B cell (primary cell): ENCODE data around the gene TACC3.

Experiments
- EZH2 ChIP-seq: IDR thresholded peaks from 2 replicates; pipeline ENCODE4 v1.6.1; 2012; ENCODE audit warnings: borderline replicate concordance, low read depth, mild to moderate bottlenecking, moderate library complexity, low read length; ENCODE audit not compliant: insufficient read depth, poor library complexity, severe bottlenecking
- TF ChIP-seq, protein P1 (sequence below): fragments of 200-600 bp; IDR thresholded peaks from one replicate; pipeline ENCODE4 v1.8.0; 2022; ENCODE audit warnings: antibody characterized with exemption, mild to moderate bottlenecking

DNA sequence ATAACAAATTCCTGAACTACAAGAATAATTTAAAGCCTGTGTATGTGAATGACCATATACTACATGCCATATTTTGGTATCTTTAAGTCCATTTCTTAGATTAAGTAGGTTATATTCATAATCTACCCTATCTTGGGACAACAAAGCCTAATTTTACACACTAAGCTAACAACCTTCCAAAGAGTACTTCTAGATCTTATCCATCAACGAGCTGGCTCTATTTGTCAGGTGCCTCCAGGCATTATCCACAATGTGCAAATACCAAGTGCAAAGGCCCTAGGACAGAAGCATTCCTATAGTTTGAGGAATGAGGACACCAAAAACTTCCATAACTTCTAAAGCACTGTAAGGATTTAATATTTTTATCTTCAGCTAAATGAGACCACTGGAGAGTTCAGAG lies 12.7 kb upstream of the TACC3 start:
- TF ChIP-seq, protein P1, sequence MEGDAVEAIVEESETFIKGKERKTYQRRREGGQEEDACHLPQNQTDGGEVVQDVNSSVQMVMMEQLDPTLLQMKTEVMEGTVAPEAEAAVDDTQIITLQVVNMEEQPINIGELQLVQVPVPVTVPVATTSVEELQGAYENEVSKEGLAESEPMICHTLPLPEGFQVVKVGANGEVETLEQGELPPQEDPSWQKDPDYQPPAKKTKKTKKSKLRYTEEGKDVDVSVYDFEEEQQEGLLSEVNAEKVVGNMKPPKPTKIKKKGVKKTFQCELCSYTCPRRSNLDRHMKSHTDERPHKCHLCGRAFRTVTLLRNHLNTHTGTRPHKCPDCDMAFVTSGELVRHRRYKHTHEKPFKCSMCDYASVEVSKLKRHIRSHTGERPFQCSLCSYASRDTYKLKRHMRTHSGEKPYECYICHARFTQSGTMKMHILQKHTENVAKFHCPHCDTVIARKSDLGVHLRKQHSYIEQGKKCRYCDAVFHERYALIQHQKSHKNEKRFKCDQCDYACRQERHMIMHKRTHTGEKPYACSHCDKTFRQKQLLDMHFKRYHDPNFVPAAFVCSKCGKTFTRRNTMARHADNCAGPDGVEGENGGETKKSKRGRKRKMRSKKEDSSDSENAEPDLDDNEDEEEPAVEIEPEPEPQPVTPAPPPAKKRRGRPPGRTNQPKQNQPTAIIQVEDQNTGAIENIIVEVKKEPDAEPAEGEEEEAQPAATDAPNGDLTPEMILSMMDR = no peak
- no peak for TF ChIP-seq EZH2
